ENCODE results near the gene FGG. TPM values are rescaled to one million over a fixed set of nuclear protein-coding genes. Genes with fewer than 3 reads are reported as not detected.

Gene FGG
- polyA plus RNA-seq, 3 donors, result 0.93 TPM; not detected in 2

DNA sequence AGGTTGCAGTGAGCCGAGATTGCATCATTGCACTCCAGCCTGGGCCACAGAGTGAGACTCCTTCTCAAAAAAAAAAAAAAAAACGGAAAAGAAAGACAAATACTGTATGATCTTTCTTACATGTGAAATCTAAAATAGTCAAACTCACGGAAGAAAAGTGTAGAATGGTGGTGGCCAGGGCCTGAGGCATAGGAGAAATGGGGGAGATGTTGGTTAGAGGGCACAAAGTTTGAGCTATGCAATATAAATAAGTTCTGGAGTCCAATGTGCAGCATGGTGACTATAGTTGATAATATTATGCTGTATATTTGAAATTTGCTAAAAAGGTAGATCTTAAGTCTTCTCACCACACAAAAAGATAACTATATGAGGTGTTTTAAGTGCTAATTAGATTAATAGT is 20.6 kb downstream of the FGG start:
- no peak for DNase-seq (ENCODE audit: extremely low read depth in 1 of 11, low read depth in 9 of 11, low spot score in 4 of 11)

DNA sequence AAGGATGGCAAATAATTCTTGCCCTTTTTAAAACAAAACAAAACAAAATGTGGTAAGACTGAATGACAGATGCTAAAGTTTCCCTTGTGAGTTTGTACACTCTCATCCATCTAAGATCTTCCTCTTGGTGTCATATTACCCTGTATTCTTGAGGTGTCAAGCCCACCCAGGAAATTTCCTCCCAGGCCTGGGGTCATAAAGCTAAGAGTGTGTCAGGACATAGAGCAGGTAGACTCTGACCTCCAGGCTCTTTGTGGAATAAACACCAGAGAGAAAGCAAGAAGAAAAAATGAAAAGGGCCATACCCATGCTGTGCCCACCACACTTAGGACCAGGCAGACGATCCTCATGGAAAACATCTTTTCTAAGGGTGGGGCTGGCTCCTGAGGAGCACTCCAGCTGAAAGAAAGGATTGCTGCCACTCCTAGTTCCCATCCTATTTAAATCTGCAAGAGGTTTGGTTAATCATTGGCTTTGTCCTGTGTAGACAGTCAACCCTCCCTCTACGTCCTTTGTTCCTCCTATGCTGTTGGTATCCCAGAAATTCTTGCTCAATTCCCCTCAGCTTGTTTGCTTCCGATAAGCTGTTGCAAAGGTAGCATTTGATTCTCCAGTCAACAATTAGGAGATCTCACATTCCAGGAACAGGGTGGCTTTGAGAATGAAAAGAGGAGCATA is 22.0 kb downstream of the FGG start, which contains the start of gene FGA:
Gene FGA (minus strand): TSS at position 414 of the 678 bp plus-strand sequence. CDS start 55 bp downstream, at position 359.
- DNase-seq (ENCODE audit: extremely low read depth in 1 of 11, low read depth in 9 of 11, low spot score in 4 of 11), result no peak

DNA sequence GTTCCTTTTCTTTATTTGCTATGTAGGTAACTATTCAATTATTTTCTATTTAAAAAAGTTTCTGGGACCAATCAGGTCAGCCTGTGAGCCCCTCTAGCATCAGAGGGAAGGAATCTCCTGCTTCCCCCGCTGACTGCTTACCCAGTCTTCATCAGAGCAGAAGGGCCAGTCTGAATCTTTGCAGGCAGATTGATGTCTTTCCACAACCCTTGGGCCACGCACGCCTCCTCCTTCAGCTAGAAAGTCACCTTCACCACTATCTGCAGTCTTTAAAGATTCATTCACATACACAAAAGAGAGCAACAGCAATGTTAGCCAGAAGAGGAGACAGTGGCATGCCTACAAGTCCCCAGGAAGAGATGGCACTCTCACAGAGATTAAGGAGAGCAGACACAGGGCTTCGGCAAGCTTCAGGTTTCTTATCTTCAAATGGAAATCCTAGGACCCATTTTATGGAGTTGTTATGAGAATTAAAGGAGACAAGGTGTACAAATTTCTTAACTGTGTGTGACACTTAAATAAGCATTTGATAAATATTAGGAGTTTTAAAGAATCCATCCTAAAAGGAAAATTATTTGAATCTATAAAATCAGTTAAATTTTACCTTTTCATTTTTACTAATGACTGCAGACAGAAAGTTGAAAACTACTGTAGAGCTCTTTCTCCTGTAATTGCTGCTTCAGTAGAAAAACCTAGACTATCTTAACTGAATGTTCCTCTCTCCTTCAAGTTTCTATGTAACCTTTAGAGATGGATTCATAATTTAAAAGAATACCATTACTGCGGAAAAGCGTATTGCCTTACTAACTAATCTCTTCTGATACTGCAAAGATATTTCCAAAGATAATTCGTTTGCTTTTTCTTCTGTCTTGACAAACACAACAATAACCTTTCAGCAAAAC is 22.9 kb downstream of the FGG start:
- DNase-seq (ENCODE audit: extremely low read depth in 1 of 11, low read depth in 9 of 11, low spot score in 4 of 11), result no peak

DNA sequence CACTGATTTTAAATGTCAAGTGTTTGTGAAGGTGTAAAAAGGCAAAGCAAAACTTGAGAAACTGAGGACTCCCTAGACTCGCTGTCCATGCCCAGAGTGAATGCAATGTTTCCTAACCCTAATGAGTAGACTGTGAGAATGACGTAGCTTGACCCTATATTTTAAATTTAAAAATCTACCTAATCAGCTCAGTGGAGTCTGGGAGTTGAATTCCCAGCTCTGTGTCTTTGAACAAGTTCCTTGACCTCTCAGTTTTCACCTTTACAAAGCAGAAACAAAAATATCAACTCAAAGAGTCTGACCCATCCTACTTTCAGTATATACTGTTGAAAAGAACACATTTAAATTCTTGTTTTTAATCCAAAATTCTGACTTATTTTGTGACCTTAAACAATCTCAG is 24.3 kb downstream of the FGG start:
- DNase-seq (ENCODE audit: extremely low read depth in 1 of 11, low read depth in 9 of 11, low spot score in 4 of 11), result no peak

DNA sequence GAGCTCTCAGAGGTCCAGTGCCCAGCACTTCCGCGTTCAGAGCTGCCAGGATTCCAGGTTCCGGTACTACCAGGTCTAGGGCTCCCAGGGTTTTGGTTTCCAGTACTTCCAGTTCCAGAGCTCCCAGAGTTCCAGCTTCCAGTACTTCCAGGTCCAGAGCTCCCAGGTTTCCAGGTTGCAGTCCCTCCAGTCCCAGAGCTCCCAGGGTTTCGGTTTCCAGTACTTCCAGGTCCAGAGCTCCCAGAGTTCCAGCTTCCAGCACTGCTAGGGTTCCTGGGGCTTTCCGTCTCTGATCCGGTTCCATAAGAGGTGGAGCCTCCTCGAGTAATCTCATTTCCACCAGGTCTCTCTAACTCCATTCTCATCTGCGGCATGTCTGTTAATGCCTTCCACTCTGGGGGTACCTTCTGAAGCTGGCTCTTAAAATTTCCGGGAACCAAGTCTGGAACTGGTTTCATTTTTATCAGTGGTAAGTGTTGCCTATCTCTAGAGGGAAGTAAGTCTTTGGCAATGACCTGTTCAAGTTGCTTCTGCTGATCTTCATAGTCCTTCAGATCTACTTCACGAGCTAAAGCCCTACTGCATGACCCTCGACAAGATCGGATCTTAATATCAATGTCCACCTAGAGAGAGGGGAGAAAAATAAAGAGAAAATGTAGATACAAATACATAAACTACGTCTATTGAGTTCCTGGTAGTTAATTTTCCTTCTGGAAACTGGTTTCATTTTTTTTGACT is 26.0 kb downstream of the FGG start:
- no peak for DNase-seq (ENCODE audit: extremely low read depth in 1 of 11, low read depth in 9 of 11, low spot score in 4 of 11)

DNA sequence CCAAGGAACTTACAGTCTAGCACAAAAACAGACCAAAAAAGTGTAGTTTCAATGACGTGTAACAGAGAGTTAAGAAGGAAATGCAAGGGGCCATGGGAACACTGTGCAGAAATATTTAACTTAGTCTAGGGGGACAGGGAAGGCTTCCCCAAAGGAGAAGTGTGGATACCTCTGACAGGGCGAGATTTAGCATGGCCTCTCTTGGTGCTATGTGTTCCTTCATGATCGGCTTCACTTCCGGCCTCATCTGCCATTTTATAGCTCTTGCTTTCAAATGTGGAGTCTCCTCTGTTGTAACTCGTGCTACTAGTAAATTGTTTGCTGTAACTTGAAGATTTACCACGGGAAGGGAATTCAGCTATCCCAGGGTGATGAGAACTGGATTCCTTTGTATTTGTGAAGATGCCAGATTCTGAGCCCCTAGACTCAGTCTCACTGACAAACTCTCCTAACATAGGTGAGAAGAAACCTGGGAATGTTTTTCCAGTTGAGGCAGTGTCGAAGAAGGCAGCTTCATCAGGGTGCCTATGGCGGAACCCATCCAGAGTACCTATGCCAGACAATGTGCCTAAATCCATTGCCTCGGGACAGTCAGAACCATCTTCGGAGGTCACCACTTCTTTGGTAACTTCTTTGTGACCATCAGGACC is 27.0 kb downstream of the FGG start:
- DNase-seq (ENCODE audit: extremely low read depth in 1 of 11, low read depth in 9 of 11, low spot score in 4 of 11), result no peak

DNA sequence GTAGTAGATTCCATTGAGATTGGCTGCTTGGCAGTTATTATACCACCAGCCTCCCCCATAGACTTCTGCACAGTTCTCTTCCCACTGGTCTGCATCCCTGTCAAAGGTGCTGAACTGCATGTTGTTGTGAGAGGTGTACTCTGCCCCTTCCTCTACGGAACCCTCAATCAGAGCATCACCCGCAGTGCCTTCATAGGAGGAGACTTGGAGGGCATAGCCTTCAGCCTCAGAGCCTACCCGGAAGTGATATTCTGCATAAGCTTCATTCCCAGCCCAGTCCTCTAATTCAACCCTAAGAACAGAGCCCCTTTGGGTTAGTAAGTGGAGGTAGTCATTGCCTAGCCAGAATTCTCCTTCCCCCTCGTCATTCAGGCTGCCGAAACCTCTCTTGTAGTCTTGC is 28.2 kb downstream of the FGG start:
- DNase-seq (ENCODE audit: extremely low read depth in 1 of 11, low read depth in 9 of 11, low spot score in 4 of 11), result no peak

DNA sequence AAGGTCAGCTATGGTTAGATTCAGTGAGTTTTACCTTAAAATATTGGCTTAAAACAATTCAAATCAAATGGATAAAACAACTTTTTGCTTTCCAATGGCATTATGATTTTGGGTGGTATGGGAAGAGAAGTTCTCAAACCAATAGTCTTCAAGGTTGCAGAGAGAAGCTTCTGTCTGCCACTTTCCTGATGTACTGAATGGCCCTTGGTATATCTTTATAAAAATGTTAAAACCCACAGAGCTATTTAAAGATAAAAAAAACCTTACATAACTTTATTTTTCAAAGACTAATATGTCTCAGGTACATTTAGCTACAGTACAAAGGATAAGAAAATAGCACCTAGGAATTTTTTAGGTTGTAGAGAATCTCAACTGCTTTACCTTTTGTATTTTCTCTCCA is 28.8 kb downstream of the FGG start:
- DNase-seq (ENCODE audit: extremely low read depth in 1 of 11, low read depth in 9 of 11, low spot score in 4 of 11), result no peak

DNA sequence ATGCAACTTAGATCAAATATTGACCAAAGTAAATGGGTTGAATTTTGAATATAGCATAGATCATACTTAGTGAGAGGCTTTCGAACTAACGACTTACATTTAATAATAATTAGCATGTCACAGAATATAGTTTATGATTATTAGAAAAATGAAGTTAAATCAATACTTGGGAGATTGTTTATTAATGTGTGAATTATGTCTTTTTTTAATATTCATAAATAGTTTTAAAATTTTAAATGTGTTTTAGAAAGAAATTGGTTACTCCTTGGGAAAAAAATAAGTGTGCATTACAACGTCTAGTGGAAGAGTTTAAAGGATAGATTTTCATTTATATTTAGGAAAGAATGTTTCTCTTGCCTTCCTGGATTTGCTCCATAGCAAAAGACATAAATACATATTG is 29.2 kb downstream of the FGG start:
- DNase-seq (ENCODE audit: extremely low read depth in 1 of 11, low read depth in 9 of 11, low spot score in 4 of 11), result no peak

DNA sequence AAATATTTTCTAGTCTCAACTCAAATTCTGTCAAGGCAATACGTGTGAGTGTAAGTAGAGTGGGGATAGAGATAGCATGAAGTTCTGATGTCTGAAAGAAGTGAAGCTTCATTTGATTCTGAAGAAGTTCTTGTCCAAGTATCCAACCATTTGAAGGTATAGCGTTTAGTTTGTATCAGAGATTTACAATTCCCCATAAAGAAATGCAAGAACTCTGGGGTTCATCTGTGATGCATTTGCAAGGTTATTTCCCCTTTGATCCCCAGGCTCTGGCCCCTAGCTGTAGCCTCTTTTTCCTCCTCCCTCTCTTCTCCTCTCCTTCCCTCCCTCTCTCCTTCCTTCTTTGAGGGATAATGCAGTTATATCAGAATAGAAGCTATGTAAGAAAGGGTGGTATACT is 29.7 kb downstream of the FGG start:
- DNase-seq (ENCODE audit: extremely low read depth in 1 of 11, low read depth in 9 of 11, low spot score in 4 of 11), result no peak

DNA sequence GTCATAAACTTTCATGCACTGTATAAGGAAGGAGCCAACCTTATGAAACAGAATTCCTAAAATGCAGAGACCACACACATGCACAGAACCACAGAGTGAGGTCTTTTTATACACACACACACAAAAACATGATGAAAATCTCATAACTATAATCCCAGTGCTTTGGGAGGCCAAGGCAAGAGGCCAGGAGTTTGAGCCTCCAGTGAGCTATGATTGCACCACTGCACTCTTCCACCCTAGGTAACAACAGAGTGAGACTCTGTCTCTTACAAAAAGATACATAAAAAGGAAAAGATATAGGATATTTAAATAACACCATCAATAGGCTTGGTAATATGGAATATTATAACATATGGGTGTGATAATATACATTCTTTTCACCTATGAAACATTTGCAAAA is 32.5 kb downstream of the FGG start:
- no peak for DNase-seq (ENCODE audit: extremely low read depth in 1 of 11, low read depth in 9 of 11, low spot score in 4 of 11)

DNA sequence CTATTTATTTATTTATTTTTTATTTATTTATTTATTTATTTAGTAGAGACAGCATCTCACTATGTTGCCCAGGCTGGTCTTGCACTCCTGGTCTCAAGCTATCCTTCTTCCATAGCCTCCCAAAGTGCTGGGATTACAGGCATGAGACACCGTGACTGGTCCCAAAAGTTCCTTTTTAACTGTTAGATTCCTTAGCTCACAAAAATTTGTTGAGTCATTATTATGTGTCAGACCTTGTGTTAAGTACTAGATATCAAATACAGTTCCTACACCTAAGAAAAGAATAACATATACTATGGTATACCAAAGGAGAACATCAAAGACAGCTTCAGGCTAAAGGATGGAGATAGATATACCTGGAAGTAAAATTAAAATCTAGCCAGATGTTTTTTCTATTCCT is 33.5 kb downstream of the FGG start:
- DNase-seq (ENCODE audit: extremely low read depth in 1 of 11, low read depth in 9 of 11, low spot score in 4 of 11), result no peak

DNA sequence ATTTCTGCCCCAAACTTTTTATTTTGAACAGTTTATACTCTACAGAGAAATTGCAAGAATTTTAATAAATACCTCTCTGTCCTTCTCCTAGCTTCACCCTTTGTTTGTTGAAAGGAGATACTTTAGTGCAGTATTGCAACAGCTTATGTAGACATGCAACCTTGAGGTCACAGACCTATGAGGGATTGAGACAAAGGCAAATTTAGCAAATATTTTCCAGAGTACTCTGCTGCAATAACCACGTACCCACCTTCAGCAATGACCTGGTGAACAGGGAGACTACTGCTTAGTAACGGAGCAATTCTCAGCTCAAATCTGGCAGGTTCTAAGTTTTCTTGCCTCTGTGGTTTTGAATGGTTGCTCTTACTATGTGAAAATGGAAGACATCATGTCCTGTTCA is 35.1 kb downstream of the FGG start:
- no peak for DNase-seq (ENCODE audit: extremely low read depth in 1 of 11, low read depth in 9 of 11, low spot score in 4 of 11)

DNA sequence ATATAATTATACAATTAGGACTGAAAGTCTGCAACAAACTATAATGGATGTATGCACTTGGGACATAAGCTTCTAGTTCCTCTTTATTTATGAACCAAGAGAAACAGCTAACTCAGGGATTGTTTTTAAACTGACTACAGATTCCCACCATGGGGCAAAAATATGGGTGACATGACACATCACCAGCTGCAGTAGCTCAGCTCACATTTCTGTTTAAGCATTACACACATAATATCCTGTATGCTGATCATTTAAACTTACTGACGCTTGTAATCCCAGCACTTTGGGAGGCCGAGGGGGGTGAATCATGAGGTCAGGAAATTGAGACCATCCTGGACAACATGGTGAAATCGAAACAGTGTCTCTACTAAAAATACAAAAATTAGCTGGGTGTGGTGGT is 38.1 kb downstream of the FGG start:
- DNase-seq (ENCODE audit: extremely low read depth in 1 of 11, low read depth in 9 of 11, low spot score in 4 of 11), result no peak

DNA sequence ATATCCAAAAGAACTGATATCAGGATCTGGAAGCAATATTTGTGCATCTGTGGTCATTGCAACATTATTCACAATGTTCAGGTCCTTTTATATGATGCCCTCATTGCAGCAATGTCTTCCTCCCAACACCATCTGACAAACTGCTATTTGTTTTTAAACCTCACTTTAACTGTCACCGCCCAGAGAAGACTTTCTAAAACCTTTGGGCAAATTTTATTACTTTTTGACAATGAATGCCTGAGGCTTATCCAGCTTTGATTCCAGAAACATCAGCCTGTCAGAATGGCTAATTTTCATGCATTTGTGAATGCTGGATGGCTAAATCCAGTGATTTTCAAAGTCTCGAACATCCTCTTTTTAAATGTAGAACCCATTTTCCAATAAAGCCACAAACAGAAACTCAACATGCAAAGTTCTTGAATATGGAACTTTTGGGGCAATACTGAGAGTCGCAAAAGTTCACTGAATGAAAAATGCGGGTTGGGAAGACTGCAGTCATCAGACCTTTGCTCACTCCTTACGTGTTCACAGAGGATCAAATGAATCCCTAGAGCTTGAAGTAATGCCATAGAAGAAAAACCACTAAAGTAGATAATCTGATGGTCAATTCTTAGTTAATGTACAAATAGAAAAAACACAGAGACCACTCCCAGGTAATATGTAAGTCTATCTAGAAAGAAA is 39.1 kb downstream of the FGG start:
- DNase-seq (ENCODE audit: extremely low read depth in 1 of 11, low read depth in 9 of 11, low spot score in 4 of 11), result no peak

DNA sequence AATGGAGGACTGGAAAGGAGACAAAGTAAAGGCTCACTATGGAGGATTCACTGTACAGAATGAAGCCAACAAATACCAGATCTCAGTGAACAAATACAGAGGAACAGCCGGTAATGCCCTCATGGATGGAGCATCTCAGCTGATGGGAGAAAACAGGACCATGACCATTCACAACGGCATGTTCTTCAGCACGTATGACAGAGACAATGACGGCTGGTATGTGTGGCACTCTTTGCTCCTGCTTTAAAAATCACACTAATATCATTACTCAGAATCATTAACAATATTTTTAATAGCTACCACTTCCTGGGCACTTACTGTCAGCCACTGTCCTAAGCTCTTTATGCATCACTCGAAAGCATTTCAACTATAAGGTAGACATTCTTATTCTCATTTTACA is 42.9 kb downstream of the FGG start:
- no peak for DNase-seq (ENCODE audit: extremely low read depth in 1 of 11, low read depth in 9 of 11, low spot score in 4 of 11)

DNA sequence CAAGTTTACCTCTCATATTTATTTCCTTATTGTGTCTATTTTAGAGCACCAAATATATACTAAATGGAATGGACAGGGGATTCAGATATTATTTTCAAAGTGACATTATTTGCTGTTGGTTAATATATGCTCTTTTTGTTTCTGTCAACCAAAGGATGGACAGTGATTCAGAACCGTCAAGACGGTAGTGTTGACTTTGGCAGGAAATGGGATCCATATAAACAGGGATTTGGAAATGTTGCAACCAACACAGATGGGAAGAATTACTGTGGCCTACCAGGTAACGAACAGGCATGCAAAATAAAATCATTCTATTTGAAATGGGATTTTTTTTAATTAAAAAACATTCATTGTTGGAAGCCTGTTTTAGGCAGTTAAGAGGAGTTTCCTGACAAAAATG is 43.4 kb downstream of the FGG start:
- no peak for DNase-seq (ENCODE audit: extremely low read depth in 1 of 11, low read depth in 9 of 11, low spot score in 4 of 11)

DNA sequence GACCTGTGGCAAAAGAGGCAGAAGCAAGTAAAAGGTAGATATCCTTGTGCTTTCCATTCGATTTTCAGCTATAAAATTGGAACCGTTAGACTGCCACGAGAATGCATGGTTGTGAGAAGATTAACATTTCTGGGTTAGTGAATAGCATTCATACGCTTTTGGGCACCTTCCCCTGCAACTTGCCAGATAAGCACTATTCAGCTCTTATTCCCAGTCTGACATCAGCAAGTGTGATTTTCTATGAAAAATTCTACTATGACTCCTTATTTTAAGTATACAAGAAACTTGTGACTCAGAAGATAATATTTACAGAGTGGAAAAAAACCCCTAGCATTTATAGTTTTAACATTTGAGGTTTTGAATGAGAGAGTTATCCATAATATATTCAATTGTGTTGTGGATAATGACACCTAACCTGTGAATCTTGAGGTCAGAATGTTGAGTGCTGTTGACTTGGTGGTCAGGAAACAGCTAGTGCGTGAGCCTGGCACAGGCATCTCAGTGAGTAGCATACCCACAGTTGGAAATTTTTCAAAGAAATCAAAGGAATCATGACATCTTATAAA is 45.7 kb downstream of the FGG start:
- DNase-seq (ENCODE audit: extremely low read depth in 1 of 11, low read depth in 9 of 11, low spot score in 4 of 11), result no peak

DNA sequence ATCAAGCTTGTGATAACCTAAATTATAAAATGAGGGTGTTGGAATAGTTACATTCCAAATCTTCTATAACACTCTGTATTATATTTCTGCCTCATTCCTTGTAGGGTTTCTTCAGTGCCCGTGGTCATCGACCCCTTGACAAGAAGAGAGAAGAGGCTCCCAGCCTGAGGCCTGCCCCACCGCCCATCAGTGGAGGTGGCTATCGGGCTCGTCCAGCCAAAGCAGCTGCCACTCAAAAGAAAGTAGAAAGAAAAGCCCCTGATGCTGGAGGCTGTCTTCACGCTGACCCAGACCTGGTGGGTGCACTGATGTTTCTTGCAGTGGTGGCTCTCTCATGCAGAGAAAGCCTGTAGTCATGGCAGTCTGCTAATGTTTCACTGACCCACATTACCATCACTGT is 46.8 kb downstream of the FGG start:
- DNase-seq (ENCODE audit: extremely low read depth in 1 of 11, low read depth in 9 of 11, low spot score in 4 of 11), result no peak

Data from renal cortex interstitium (tissue), 11 donors.